GM21737 (cell line): ENCODE measurements around the gene ADGRG7.
"Not testable (repeated sequence)": the region's sequence is repeated elsewhere in the genome, so short reads cannot be mapped to it uniquely, and the experiment has no call there.

Source experiments
- ATAC-seq: cut with Tn5 transposase; IDR thresholded peaks from one replicate; pipeline ENCODE4 v1.9.1; 2021; ENCODE audit warnings: mild to moderate bottlenecking, moderate library complexity; ENCODE audit not compliant: unreplicated experiment

ADGRG7 gene

GRCh38 chr3:100641471-100642032, 32.2 kb downstream of the ADGRG7 start:
- peak; percentile 84 for ATAC-seq

- ATAC-seq: no peak
Observed at GRCh38 chr3:100645913-100646312, 36.5 kb downstream of the ADGRG7 start.

GRCh38 chr3:100647171-100647570, 37.8 kb downstream of the ADGRG7 start:
- no peak for ATAC-seq

GRCh38 chr3:100647657-100648056, 38.3 kb downstream of the ADGRG7 start:
- no peak for ATAC-seq

GRCh38 chr3:100650651-100651619, 41.5 kb downstream of the ADGRG7 start:
- ATAC-seq: peak; percentile 95

GRCh38 chr3:100653604-100654294, 44.3 kb downstream of the ADGRG7 start:
- no peak for ATAC-seq

- ATAC-seq: no peak
Observed at GRCh38 chr3:100656945-100657344, 47.5 kb downstream of the ADGRG7 start.

GRCh38 chr3:100661294-100661693, 51.9 kb downstream of the ADGRG7 start:
- not testable (repeated sequence) for ATAC-seq

GRCh38 chr3:100662113-100662823, 52.9 kb downstream of the ADGRG7 start:
- no peak for ATAC-seq

GRCh38 chr3:100665230-100665629, 55.8 kb downstream of the ADGRG7 start:
- ATAC-seq: no peak

- ATAC-seq: not testable (repeated sequence)
Observed at GRCh38 chr3:100666699-100667098, 57.3 kb downstream of the ADGRG7 start.

- not testable (repeated sequence) for ATAC-seq
Observed at GRCh38 chr3:100667316-100667715, 57.9 kb downstream of the ADGRG7 start.

GRCh38 chr3:100670995-100671394, 61.6 kb downstream of the ADGRG7 start:
- ATAC-seq: not testable (repeated sequence)

- ATAC-seq: no peak
Observed at GRCh38 chr3:100681496-100681895, 72.1 kb downstream of the ADGRG7 start.

GRCh38 chr3:100682056-100682853, 72.9 kb downstream of the ADGRG7 start:
- no peak for ATAC-seq

- no peak for ATAC-seq
Observed at GRCh38 chr3:100682854-100683760, 73.7 kb downstream of the ADGRG7 start.

GRCh38 chr3:100693225-100693624, 83.8 kb downstream of the ADGRG7 start:
- no peak for ATAC-seq

GRCh38 chr3:100695696-100696095, 86.3 kb downstream of the ADGRG7 start:
- no peak for ATAC-seq

GRCh38 chr3:100696161-100696560, 86.8 kb downstream of the ADGRG7 start:
- no peak for ATAC-seq
